NB4 (cell line): ENCODE results near the gene KLHL34.

Source experiments
- CTCF ChIP-seq: IDR thresholded peaks from one replicate; pipeline ENCODE4 v1.5.1; 2012; ENCODE audit warnings: low read depth, low read length
- MAX ChIP-seq: IDR thresholded peaks from 2 replicates; pipeline ENCODE4 v1.6.1; 2011; ENCODE audit warnings: low read depth, low read length
- MYC ChIP-seq: IDR thresholded peaks from 2 replicates; pipeline ENCODE4 v1.6.1; 2011; ENCODE audit warnings: low read depth, low read length
- POLR2A ChIP-seq: IDR thresholded peaks from 2 replicates; pipeline ENCODE4 v1.6.1; 2011; ENCODE audit warnings: mild to moderate bottlenecking; ENCODE audit not compliant: insufficient read length; ENCODE audit errors: extremely low read depth

GRCh38 chrX:21623778-21624501 is 34.2 kb downstream of the KLHL34 start:
- TF ChIP-seq CTCF (no peak), POLR2A (no peak), MYC (no peak), MAX (no peak)
